GM18519 (cell line): ENCODE results near the gene CNTNAP2.

Experiments used
- ATAC-seq: cut with Tn5 transposase; IDR thresholded peaks from one replicate; pipeline ENCODE4 v1.9.1; 2021; ENCODE audit warnings: mild to moderate bottlenecking, moderate library complexity; ENCODE audit not compliant: unreplicated experiment, low FRiP score

Gene CNTNAP2

GRCh38 chr7:148124477-148124876 lies 2007.9 kb downstream of the CNTNAP2 start:
- ATAC-seq = no peak

- no peak for ATAC-seq
These were observed 2010.8 kb downstream of the CNTNAP2 start for GRCh38 chr7:148127374-148127773.

- ATAC-seq = no peak
These were observed 2012.4 kb downstream of the CNTNAP2 start for GRCh38 chr7:148129023-148129422.

GRCh38 chr7:148135116-148135515 lies 2018.5 kb downstream of the CNTNAP2 start:
- no peak for ATAC-seq

- no peak for ATAC-seq
These were observed 2019.4 kb downstream of the CNTNAP2 start for GRCh38 chr7:148135997-148136396.

- peak; percentile 54 for ATAC-seq
These were observed 2026.2 kb downstream of the CNTNAP2 start for GRCh38 chr7:148142660-148143248.

GRCh38 chr7:148144827-148145226 lies 2028.2 kb downstream of the CNTNAP2 start:
- ATAC-seq = no peak

- no peak for ATAC-seq
These were observed 2029.7 kb downstream of the CNTNAP2 start for GRCh38 chr7:148146346-148146745.

- ATAC-seq = no peak
These were observed 2030.8 kb downstream of the CNTNAP2 start for GRCh38 chr7:148147438-148147837.

GRCh38 chr7:148148456-148148855 lies 2031.9 kb downstream of the CNTNAP2 start:
- no peak for ATAC-seq

- no peak for ATAC-seq
These were observed 2033.1 kb downstream of the CNTNAP2 start for GRCh38 chr7:148149730-148150129.

- ATAC-seq = no peak
These were observed 2035.2 kb downstream of the CNTNAP2 start for GRCh38 chr7:148151778-148152177.

GRCh38 chr7:148153616-148154284 lies 2037.1 kb downstream of the CNTNAP2 start:
- no peak for ATAC-seq

- no peak for ATAC-seq
These were observed 2038.4 kb downstream of the CNTNAP2 start for GRCh38 chr7:148155000-148155399.

- no peak for ATAC-seq
These were observed 2039.2 kb downstream of the CNTNAP2 start for GRCh38 chr7:148155826-148156225.

GRCh38 chr7:148156233-148156632 lies 2039.6 kb downstream of the CNTNAP2 start:
- ATAC-seq = no peak

- no peak for ATAC-seq
These were observed 2042.7 kb downstream of the CNTNAP2 start for GRCh38 chr7:148159331-148159730.

GRCh38 chr7:148161776-148162175 lies 2045.2 kb downstream of the CNTNAP2 start:
- ATAC-seq = no peak

GRCh38 chr7:148162808-148163207 lies 2046.2 kb downstream of the CNTNAP2 start:
- no peak for ATAC-seq

- ATAC-seq = no peak
These were observed 2046.6 kb downstream of the CNTNAP2 start for GRCh38 chr7:148163246-148163645.

- no peak for ATAC-seq
These were observed 2056.3 kb downstream of the CNTNAP2 start for GRCh38 chr7:148172920-148173319.

- ATAC-seq = no peak
These were observed 2056.8 kb downstream of the CNTNAP2 start for GRCh38 chr7:148173369-148173768.
